SK-N-SH (cell line): ENCODE data around the gene MYO1B. TPM values are rescaled to one million over a fixed set of nuclear protein-coding genes. Genes with fewer than 3 reads are reported as not detected.

ENCODE experiments used
- CTCF ChIA-PET: fragments of 300-600, 350-600 bp; formaldehyde crosslinking; extraction: SDS; loops from one replicate; lab custom pipeline; 2021; lab: Yijun Ruan, JAX
- POLR2A ChIA-PET: fragments of 350-600 bp; sonication (Branson Sonifier 250); formaldehyde crosslinking; extraction: SDS; loops from one replicate; lab custom pipeline; 2020; ENCODE audit warnings: antibody characterized with exemption, inconsistent platforms; lab: Yijun Ruan, JAX
- DNase-seq: peaks from one replicate; pipeline ENCODE4 v3.0.0; 2012
- H2AFZ ChIP-seq: fragments of 200-600 bp; sonication (generic); 2 replicates; pipeline ENCODE4 v1.8.1; 2016; ENCODE audit warnings: antibody characterized with exemption, mild to moderate bottlenecking, low read depth
- H3F3A ChIP-seq: fragments of 200-600 bp; sonication (generic); replicated peaks from 2 replicates; pipeline ENCODE3; 2016; ENCODE audit warnings: antibody characterized with exemption, mild to moderate bottlenecking; ENCODE audit not compliant: insufficient read depth
- H3K27ac ChIP-seq, 2 experiments: fragments of 200-500 bp in 1 of 2; fragments of 200-600 bp in 1 of 2; sonication (Bioruptor generic) in 1 of 2; sonication (generic), shearing (Covaris generic) in 1 of 2; 2 replicates each; pipeline versions ENCODE4 v1.5.1 to v1.6.1; 2014 to 2016; ENCODE audit warnings: low read depth in 2 of 2, inconsistent platforms in 1 of 2, low read length in 1 of 2, mild to moderate bottlenecking in 1 of 2, mixed read lengths in 1 of 2
- H3K27me3 ChIP-seq: fragments of 200-600 bp; sonication (generic), shearing (Covaris generic); 2 replicates; pipeline ENCODE4 v1.6.1; 2016; ENCODE audit warnings: mixed run types; ENCODE audit not compliant: insufficient read depth
- H3K36me3 ChIP-seq, 2 experiments: fragments of 200-500 bp in 1 of 2; fragments of 200-600 bp in 1 of 2; sonication (Bioruptor generic) in 1 of 2; sonication (generic) in 1 of 2; replicated peaks in 1 of 2; 2 replicates each; pipeline versions ENCODE3 to v1.5.1; 2014 to 2016; ENCODE audit warnings: low read length in 1 of 2, mild to moderate bottlenecking in 1 of 2; ENCODE audit not compliant: insufficient read depth in 2 of 2, control insufficient read depth in 1 of 2
- H3K4me1 ChIP-seq, 2 experiments: fragments of 200-500 bp in 1 of 2; fragments of 200-600 bp in 1 of 2; sonication (Bioruptor generic) in 1 of 2; sonication (generic), shearing (Covaris generic) in 1 of 2; 2 replicates each; pipeline versions ENCODE4 v1.5.1 to v1.6.1; 2014 to 2016; ENCODE audit warnings: low read depth in 1 of 2, low read length in 1 of 2, mixed run types in 1 of 2; ENCODE audit not compliant: insufficient read depth in 2 of 2, control insufficient read depth in 1 of 2
- H3K4me2 ChIP-seq: fragments of 200-600 bp; sonication (generic), shearing (Covaris generic); 2 replicates; pipeline ENCODE4 v1.6.1; 2017; ENCODE audit warnings: mixed run types
- H3K4me3 ChIP-seq, 2 experiments: fragments of 200-500 bp in 1 of 2; fragments of 200-600 bp in 1 of 2; sonication (Bioruptor generic) in 1 of 2; sonication (generic), shearing (Covaris generic) in 1 of 2; 2 replicates each; pipeline versions ENCODE4 v1.5.1 to v1.8.1; 2014 to 2016; ENCODE audit warnings: low read depth in 2 of 2, inconsistent platforms in 1 of 2, low read length in 1 of 2, mild to moderate bottlenecking in 1 of 2, mixed read lengths in 1 of 2, moderate library complexity in 1 of 2
- H3K79me2 ChIP-seq: fragments of 200-600 bp; sonication (generic); 2 replicates; pipeline ENCODE4 v1.8.1; 2017; ENCODE audit warnings: mild to moderate bottlenecking; ENCODE audit not compliant: insufficient read depth
- H3K9ac ChIP-seq: fragments of 200-600 bp; sonication (generic); 2 replicates; pipeline ENCODE4 v1.6.1; 2017; ENCODE audit warnings: mixed run types
- H3K9me2 ChIP-seq: fragments of 200-600 bp; sonication (generic); 2 replicates; pipeline ENCODE4 v1.6.1; 2017; ENCODE audit warnings: mixed run types
- H3K9me3 ChIP-seq: fragments of 200-600 bp; sonication (generic); 2 replicates; pipeline ENCODE4 v1.6.1; 2017; ENCODE audit warnings: mixed run types, mild to moderate bottlenecking, moderate library complexity
- H4K20me1 ChIP-seq: fragments of 200-600 bp; sonication (generic); 2 replicates; pipeline ENCODE4 v1.6.1; 2017; ENCODE audit warnings: mild to moderate bottlenecking, mixed run types; ENCODE audit not compliant: insufficient read depth
- CHD2 ChIP-seq: fragments of 150-350 bp; IDR thresholded peaks from 2 replicates; pipeline ENCODE4 v1.6.1; 2018; ENCODE audit warnings: low read length; ENCODE audit not compliant: partially characterized antibody
- EP300 ChIP-seq, 2 experiments: IDR thresholded peaks; 2 replicates each; pipeline versions ENCODE4 v1.4.0 to v1.6.1; 2012; ENCODE audit warnings: borderline replicate concordance in 1 of 2, low read depth in 1 of 2, low read length in 1 of 2
- FOSL2 ChIP-seq: IDR thresholded peaks from 2 replicates; pipeline ENCODE4 v1.4.0; 2012; ENCODE audit warnings: low read depth, mild to moderate bottlenecking, moderate library complexity, borderline replicate concordance
- FOXM1 ChIP-seq: IDR thresholded peaks from 2 replicates; pipeline ENCODE4 v1.4.0; 2012; ENCODE audit warnings: low read depth, mild to moderate bottlenecking
- GABPA ChIP-seq: IDR thresholded peaks from 2 replicates; pipeline ENCODE4 v1.4.0; 2012; ENCODE audit warnings: low read depth, mild to moderate bottlenecking
- MEF2A ChIP-seq: IDR thresholded peaks from 2 replicates; pipeline ENCODE4 v1.4.0; 2012; ENCODE audit warnings: low read depth, borderline replicate concordance
- MXI1 ChIP-seq: IDR thresholded peaks from 2 replicates; pipeline ENCODE4 v1.6.1; 2012; ENCODE audit warnings: mild to moderate bottlenecking, low read depth, low read length, improper control_type of control experiment
- NRF1 ChIP-seq: IDR thresholded peaks from 2 replicates; pipeline ENCODE4 v1.6.1; 2012; ENCODE audit warnings: low read depth, mild to moderate bottlenecking, low read length
- RCOR1 ChIP-seq: fragments of 150-350 bp; IDR thresholded peaks from 2 replicates; pipeline ENCODE4 v1.6.1; 2017; ENCODE audit warnings: antibody characterized with exemption, low read length
- RFX5 ChIP-seq: IDR thresholded peaks from 2 replicates; pipeline ENCODE4 v1.6.1; 2012; ENCODE audit warnings: mild to moderate bottlenecking, improper control_type of control experiment, low read length
- RXRA ChIP-seq: IDR thresholded peaks from 2 replicates; pipeline ENCODE4 v1.4.0; 2012; ENCODE audit warnings: low read depth, mild to moderate bottlenecking, borderline replicate concordance
- SMC3 ChIP-seq: IDR thresholded peaks from 2 replicates; pipeline ENCODE4 v1.6.1; 2012; ENCODE audit warnings: low read depth, low read length, improper control_type of control experiment
- TAF1 ChIP-seq: IDR thresholded peaks from 2 replicates; pipeline ENCODE4 v1.6.1; 2012; ENCODE audit warnings: low read depth, mild to moderate bottlenecking, low read length, moderate library complexity, borderline replicate concordance
- TCF12 ChIP-seq: IDR thresholded peaks from 2 replicates; pipeline ENCODE4 v1.4.0; 2012
- USF1 ChIP-seq: IDR thresholded peaks from 2 replicates; pipeline ENCODE4 v1.4.0; 2012; ENCODE audit warnings: low read depth, borderline replicate concordance
- ZBTB33 ChIP-seq: IDR thresholded peaks from 2 replicates; pipeline ENCODE4 v1.4.0; 2012; ENCODE audit warnings: low read depth, borderline replicate concordance
- WGBS: methylation state at CpG from one replicate; pipeline ENCODE4 v1.1.6; 2017; ENCODE audit warnings: low lambda C conversion rate; 5-methylcytosine and 5-hydroxymethylcytosine counted together
- polyA plus RNA-seq, 3 experiments: library from polyadenylated mRNA; depleted of rRNA; stranded (reverse); fragments of >200 nt; gene quantifications; 2 replicates each; pipeline ENCODE4 v1.2.3, GENCODE V29; 2012
- TF ChIP-seq, protein P1 (sequence below): IDR thresholded peaks from 2 replicates; pipeline ENCODE4; 2012

The MYO1B gene
- polyA plus RNA-seq, 1 of the 3 experiments (the other 2 are of a cell fraction): 20.2 TPM

- H4K20me1 ChIP-seq: no peaks in the 10 kb centered on the region
- H3F3A ChIP-seq: peaks cover 2% of the 10 kb centered on the region
- no peaks in the 10 kb centered on the region; a peak in 3 of 4 replicates for H3K4me1 ChIP-seq
- POLR2A ChIA-PET: no interaction called here
- no peaks in the 10 kb centered on the region for H3K27me3 ChIP-seq
- H2AFZ ChIP-seq: no peak overlapping the region
- H3K27ac ChIP-seq: no peak overlapping the region
- peaks cover 4% of the 10 kb centered on the region for H3K79me2 ChIP-seq
- CTCF ChIA-PET: interaction anchor here (1.2 to 1.4 kb wide), 2 partner anchors 26 to 160 kb away, joined by 3 to 4 read pairs; no protein-coding TSS in a partner anchor
- no peak overlapping the region for H3K4me3 ChIP-seq
- H3K9me2 ChIP-seq: no peaks in the 10 kb centered on the region
- TF ChIP-seq CHD2 (no peak), RCOR1 (no peak), ZBTB33 (no peak), MEF2A (no peak), EP300 (IDR thresholded peaks at IDR 0.05; ENCODE audit: borderline replicate concordance in 1 of 2, low read depth in 1 of 2, low read length in 1 of 2) (no peak), NRF1 (no peak), TCF12 (no peak), GABPA (no peak), RFX5 (no peak), TAF1 (no peak), FOSL2 (no peak)
- TF ChIP-seq, protein P1, sequence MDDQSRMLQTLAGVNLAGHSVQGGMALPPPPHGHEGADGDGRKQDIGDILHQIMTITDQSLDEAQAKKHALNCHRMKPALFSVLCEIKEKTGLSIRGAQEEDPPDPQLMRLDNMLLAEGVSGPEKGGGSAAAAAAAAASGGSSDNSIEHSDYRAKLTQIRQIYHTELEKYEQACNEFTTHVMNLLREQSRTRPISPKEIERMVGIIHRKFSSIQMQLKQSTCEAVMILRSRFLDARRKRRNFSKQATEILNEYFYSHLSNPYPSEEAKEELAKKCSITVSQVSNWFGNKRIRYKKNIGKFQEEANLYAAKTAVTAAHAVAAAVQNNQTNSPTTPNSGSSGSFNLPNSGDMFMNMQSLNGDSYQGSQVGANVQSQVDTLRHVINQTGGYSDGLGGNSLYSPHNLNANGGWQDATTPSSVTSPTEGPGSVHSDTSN: no peak
- no peak overlapping the region for H3K9ac ChIP-seq
- no peaks in the 10 kb centered on the region for H3K9me3 ChIP-seq
- DNase-seq: no peak
- H3K4me2 ChIP-seq: no peak overlapping the region
- peaks cover 5 to 9% of the 10 kb centered on the region in 2 experiments for H3K36me3 ChIP-seq
- 87% methylated on average over 3 of the region's 3 CpGs for WGBS
Observed at GRCh38 chr2:191341436-191341835, 96.2 kb downstream of the MYO1B start.

DNA sequence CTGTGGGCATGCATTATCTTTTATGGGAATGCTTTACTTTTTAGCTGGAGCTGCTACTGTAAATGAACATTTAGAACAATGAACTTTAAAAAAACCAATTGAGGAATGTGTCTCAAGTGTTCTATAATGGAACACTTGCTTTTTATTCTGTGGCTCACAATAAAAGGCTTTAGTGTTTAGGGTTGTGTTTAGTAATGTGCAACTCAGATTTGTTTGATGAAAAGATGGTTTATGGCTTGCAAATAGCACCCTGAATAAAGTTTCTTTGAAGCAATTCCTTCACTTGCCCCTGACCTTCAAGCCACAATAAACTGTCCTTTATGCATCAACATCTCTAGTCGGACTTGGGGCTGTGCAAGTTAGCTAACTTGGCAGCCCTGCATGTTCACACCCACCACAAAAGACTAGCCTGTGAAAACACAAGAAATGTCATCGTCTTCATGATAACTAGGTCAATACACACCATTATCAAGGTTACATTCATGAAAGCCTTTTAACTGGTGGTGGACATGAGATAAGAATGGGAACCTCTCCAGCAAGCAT, 98.7 kb downstream of the MYO1B start:
- Histone ChIP-seq H3K79me2 (peaks cover 7% of the 10 kb centered on the region; the same call in 1 of the 2 replicates), H3K4me1 (peaks cover 0 to 12% of the 10 kb centered on the region in 2 experiments; a peak in 3 of 4 replicates), H3K36me3 (peaks cover 8 to 17% of the 10 kb centered on the region in 2 experiments), H3K9ac (no peak overlapping the region), H3K9me2 (no peaks in the 10 kb centered on the region), H3K9me3 (no peaks in the 10 kb centered on the region), H4K20me1 (no peaks in the 10 kb centered on the region), H3K4me2 (no peak overlapping the region), H3K27me3 (no peaks in the 10 kb centered on the region), H2AFZ (no peak overlapping the region), H3K4me3 (no peak overlapping the region), H3K27ac (no peak overlapping the region), H3F3A (peaks cover 2% of the 10 kb centered on the region)
- POLR2A ChIA-PET: no interaction called here
- CTCF ChIA-PET: interaction anchor here (0.9 to 1.2 kb wide), 2 partner anchors 126 to 195 kb away, joined by 3 to 5 read pairs; no protein-coding TSS in a partner anchor
- no peak for TF ChIP-seq MXI1
- TF ChIP-seq RXRA: no peak
- TF ChIP-seq TCF12: no peak
- TF ChIP-seq RCOR1: no peak
- TF ChIP-seq USF1: no peak
- TF ChIP-seq NRF1: no peak
- no peak for TF ChIP-seq FOXM1
- no peak for TF ChIP-seq SMC3
- no peak for TF ChIP-seq RFX5
- TF ChIP-seq, protein P1: no peak
- TF ChIP-seq ZBTB33: no peak
- WGBS: 56% methylated on average over 1 of the region's 2 CpGs
- no peak for DNase-seq
